ENCODE data around the gene CFAP46.

DNA sequence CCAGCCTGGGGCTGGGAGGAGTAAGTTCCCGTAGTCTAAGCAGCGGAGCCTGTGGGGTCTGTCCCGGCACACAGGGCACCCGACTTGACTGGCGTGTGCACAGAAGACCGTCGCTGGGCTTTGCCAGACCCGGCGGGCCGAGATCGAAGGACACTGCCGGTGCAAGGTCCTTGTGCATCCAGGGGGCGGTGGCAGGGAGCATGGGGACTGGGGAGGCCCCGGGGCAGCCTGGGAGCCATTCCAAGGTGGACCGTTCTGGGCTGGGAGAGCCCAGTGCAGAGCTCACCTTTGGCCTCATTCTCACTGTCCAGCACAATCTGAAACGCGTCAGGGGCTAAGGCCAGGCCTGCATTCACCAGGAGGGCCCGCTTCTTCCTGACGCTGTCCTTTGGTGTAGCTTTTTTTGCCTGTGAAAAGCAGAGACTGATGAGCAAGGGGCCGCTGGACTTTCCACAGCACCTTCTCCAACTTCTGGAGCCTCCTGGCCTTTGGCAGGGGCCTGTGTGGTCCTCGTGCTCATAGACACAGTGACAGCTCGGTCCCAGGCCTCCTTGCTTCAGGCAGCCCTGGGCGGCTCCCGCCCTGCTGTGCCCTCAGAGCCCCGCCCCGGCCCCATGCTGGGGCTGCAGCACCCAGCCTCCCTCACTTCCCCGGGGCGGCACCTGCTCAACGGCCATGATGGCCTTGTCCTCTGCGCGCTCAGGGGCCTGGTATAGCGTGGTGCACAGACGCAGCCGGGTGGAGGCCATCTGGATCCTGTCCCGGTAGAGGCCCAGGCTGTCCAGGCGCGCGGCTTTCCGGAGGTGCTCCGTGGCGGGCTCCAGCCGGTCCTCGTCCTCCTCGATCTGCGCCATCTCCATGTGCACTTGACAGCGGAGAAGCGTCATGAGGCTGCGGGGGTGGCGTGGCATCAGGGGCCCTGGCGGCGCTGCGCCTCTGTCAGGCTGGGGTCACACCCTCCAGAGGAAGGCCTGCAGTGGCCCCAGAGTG lies 20.3 kb downstream of the CFAP46 start:
- no peak for TF ChIP-seq SIN3A (IDR thresholded peaks at IDR 0.05; ENCODE audit: borderline replicate concordance, insufficient read depth, low read length)
- no peak for TF ChIP-seq TAF1 (IDR thresholded peaks at IDR 0.05; ENCODE audit: borderline replicate concordance, insufficient read depth, low read length)
- TF ChIP-seq POLR2AphosphoS5 (IDR thresholded peaks at IDR 0.05; ENCODE audit: low read depth, low read length), result no peak
